Measurements from ENCODE around the gene BPI. TPM values are rescaled to one million over a fixed set of nuclear protein-coding genes. Genes with fewer than 3 reads are reported as not detected.

The BPI gene
- total RNA-seq, 2 donors from 2014 or later: 0.41 to 4.5 TPM

- Histone ChIP-seq H3K4me1 (replicated peaks) (no peaks in the 10 kb centered on the region), H3K27ac (no peak overlapping the region), H3K9me3 (no peaks in the 10 kb centered on the region), H3K4me3 (no peak overlapping the region), H3K36me3 (no peaks in the 10 kb centered on the region), H3K27me3 (replicated peaks; ENCODE audit: insufficient read depth) (no peaks in the 10 kb centered on the region)
- WGBS: 81% methylated on average over 3 of the region's 3 CpGs
- DNase-seq (ENCODE audit: low spot score): no peak
- TF ChIP-seq CTCF (IDR thresholded peaks at IDR 0.05) (no peak), POLR2A (IDR thresholded peaks at IDR 0.05) (no peak), POLR2AphosphoS5 (IDR thresholded peaks at IDR 0.05) (no peak)
- intact Hi-C loops (cut with DNase I): loop anchor here (10.0 kb wide), 3 partner anchors 150 to 760 kb away; no protein-coding TSS in a partner anchor
Observed at GRCh38 chr20:38325167-38325566, 21.2 kb downstream of the BPI start.

GRCh38 chr20:38325905-38326304 is 21.9 kb downstream of the BPI start:
- WGBS: 86% methylated on average over 3 of the region's 3 CpGs
- DNase-seq (ENCODE audit: low spot score): no peak
- TF ChIP-seq POLR2AphosphoS5 (IDR thresholded peaks at IDR 0.05) (no peak), CTCF (IDR thresholded peaks at IDR 0.05) (no peak), POLR2A (IDR thresholded peaks at IDR 0.05) (no peak)
- Histone ChIP-seq H3K36me3 (no peaks in the 10 kb centered on the region), H3K27ac (no peak overlapping the region), H3K4me3 (no peak overlapping the region), H3K4me1 (replicated peaks) (no peaks in the 10 kb centered on the region), H3K9me3 (no peaks in the 10 kb centered on the region), H3K27me3 (replicated peaks; ENCODE audit: insufficient read depth) (no peaks in the 10 kb centered on the region)
- intact Hi-C loops (cut with DNase I): loop anchor here (10.0 kb wide), 3 partner anchors 151 to 761 kb away; no protein-coding TSS in a partner anchor

- Histone ChIP-seq H3K36me3 (no peaks in the 10 kb centered on the region), H3K9me3 (no peaks in the 10 kb centered on the region), H3K4me3 (no peak overlapping the region), H3K4me1 (replicated peaks) (no peaks in the 10 kb centered on the region), H3K27me3 (replicated peaks; ENCODE audit: insufficient read depth) (no peaks in the 10 kb centered on the region), H3K27ac (no peak overlapping the region)
- no peak for DNase-seq (ENCODE audit: low spot score)
- intact Hi-C loops (cut with DNase I): loop anchor here (10.0 kb wide), 3 partner anchors 152 to 762 kb away; no protein-coding TSS in a partner anchor
- TF ChIP-seq POLR2AphosphoS5 (IDR thresholded peaks at IDR 0.05): no peak
- TF ChIP-seq CTCF (IDR thresholded peaks at IDR 0.05): no peak
- TF ChIP-seq POLR2A (IDR thresholded peaks at IDR 0.05): no peak
- WGBS: 90% methylated on average over 7 of the region's 7 CpGs
Observed at GRCh38 chr20:38326309-38326708, 22.4 kb downstream of the BPI start.

- Histone ChIP-seq H3K9me3 (no peaks in the 10 kb centered on the region), H3K4me3 (no peak overlapping the region), H3K36me3 (no peaks in the 10 kb centered on the region), H3K27ac (no peak overlapping the region), H3K27me3 (replicated peaks; ENCODE audit: insufficient read depth) (no peaks in the 10 kb centered on the region), H3K4me1 (replicated peaks) (no peaks in the 10 kb centered on the region)
- TF ChIP-seq CTCF (IDR thresholded peaks at IDR 0.05) (no peak), POLR2A (IDR thresholded peaks at IDR 0.05) (no peak), POLR2AphosphoS5 (IDR thresholded peaks at IDR 0.05) (no peak)
- intact Hi-C loops (cut with DNase I): no loop called here
- WGBS: 59% methylated on average over 3 of the region's 3 CpGs
- no peak for DNase-seq (ENCODE audit: low spot score)
Observed at GRCh38 chr20:38330638-38331037, 26.7 kb downstream of the BPI start.

- Histone ChIP-seq H3K4me3 (no peak overlapping the region), H3K36me3 (no peaks in the 10 kb centered on the region), H3K27me3 (replicated peaks; ENCODE audit: insufficient read depth) (no peaks in the 10 kb centered on the region), H3K9me3 (no peaks in the 10 kb centered on the region), H3K27ac (no peak overlapping the region), H3K4me1 (replicated peaks) (no peaks in the 10 kb centered on the region)
- no peak for DNase-seq (ENCODE audit: low spot score)
- intact Hi-C loops (cut with DNase I): no loop called here
- TF ChIP-seq CTCF (IDR thresholded peaks at IDR 0.05) (no peak), POLR2AphosphoS5 (IDR thresholded peaks at IDR 0.05) (no peak)
Observed at GRCh38 chr20:38331245-38331644, 27.3 kb downstream of the BPI start.
